ENCODE results near the gene COG5. TPM values are rescaled to one million over a fixed set of nuclear protein-coding genes. Genes with fewer than 3 reads are reported as not detected.

COG5 gene
- polyA plus RNA-seq, 1 donor, result 27.9 TPM

GRCh38 chr7:107185716-107186115 is 378.0 kb downstream of the COG5 start:
- DNase-seq (ENCODE audit: low read depth), result no peak

- no peak for DNase-seq (ENCODE audit: low read depth)
These were observed 382.5 kb downstream of the COG5 start for GRCh38 chr7:107181172-107181571.

- no peak for DNase-seq (ENCODE audit: low read depth)
These were observed 383.3 kb downstream of the COG5 start for GRCh38 chr7:107180378-107180777.

GRCh38 chr7:107179326-107180164 is 384.2 kb downstream of the COG5 start:
- DNase-seq (ENCODE audit: low read depth), result no peak

DNA sequence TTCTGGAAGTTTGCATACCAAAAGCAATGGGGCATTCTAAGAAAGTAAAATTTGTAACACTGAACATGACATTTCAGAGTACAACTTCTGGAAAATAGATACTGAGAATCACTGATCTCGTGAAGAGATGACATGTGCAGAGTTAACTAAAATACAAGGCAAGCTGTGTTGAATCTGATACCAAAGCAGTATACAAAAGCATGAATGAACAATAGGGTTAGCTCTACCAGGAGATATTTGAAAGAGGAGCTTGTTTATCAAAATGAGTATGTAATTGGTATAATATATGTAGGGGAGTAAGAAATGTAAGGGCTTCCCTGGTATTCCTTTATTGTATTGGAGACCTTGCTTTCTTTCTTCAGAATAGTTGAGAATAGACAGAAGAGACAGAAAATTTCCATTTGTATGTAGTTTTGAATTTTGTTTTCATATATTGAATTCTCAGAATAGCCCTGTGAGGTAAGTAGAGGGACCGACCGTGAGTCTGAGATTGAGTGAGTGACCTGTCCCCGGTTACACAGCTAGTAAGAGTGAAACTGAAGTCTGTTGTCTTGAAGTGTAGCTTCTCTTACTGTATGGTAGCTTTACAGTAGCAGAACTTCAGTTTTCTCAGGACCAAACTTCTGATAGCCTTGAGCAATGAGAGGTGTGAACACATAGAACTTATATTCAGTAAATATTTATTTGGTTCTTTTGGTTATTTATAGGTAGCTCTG is 389.9 kb downstream of the COG5 start:
- DNase-seq (ENCODE audit: low read depth), result no peak

DNA sequence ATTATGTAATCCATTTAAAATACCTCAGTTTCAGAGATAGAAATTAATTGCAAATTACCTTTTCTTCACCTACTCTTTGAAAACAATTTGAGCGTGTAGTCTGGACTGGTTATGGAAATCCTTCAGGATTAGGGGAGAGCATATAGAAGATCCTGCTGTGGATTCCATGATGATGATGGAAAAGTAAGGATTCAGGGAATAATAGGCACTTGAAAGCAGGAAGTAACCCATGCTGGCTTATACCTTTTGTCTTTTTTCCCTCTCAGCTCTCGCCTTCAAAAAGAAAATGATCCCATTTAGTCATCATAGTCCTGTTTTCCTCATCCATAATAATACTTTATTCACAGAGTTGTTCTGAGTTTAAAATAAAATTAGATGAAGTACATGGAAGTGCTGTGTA is 390.5 kb downstream of the COG5 start:
- DNase-seq (ENCODE audit: low read depth), result no peak

DNA sequence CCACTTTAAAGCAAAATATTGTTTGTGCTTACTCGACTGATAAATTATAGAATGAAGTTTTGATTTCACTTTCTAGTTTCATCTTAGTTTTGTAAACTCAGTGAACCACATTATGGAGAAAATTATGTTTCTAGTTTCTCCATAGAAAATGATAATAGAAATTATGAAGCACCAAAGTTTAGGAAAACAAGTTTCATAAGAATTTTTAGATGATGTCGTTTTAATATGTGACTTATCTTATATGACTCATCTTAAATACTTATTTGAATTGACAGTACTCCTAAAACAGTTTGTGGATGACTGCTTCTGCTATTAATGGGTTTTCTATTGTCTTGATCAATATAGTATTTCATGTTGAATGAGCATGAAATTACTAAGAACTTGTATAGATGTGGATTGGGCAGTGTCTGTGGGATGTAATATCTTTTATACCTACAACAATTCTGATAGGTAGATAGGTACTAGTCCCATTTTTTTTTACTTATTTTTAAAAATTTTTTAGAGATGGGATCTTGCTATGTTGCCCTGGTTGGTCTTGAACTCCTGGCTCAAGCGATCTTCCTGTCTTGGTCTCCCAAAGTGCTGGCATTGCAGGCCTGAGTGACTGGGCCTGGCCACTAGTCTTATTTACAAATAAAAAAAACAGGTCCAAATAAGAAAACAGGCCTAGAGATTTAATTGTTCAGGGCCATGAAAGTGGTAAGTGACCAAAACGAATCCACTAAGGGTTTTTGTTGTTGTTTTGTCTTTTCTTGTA is 391.3 kb downstream of the COG5 start:
- DNase-seq (ENCODE audit: low read depth), result no peak

DNA sequence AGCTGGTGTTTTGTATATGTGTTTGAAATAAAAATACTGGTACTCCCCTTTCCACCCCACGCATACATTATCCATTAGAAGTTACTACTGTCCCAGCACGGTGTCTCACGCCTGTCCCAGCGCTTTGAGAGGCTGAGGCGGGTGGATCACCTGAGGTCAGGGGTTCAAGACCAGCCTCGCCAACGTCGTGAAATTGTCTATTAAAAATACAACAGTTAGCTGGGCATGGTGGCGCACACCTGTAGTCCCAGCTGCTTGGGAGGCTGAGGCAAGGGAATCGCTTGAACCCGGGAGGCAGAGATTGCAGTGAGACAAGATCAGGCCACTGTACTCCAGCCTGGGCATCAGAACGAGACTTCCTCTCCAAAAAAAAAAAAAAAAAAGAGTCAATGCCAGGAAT is 392.2 kb downstream of the COG5 start:
- no peak for DNase-seq (ENCODE audit: low read depth)

DNA sequence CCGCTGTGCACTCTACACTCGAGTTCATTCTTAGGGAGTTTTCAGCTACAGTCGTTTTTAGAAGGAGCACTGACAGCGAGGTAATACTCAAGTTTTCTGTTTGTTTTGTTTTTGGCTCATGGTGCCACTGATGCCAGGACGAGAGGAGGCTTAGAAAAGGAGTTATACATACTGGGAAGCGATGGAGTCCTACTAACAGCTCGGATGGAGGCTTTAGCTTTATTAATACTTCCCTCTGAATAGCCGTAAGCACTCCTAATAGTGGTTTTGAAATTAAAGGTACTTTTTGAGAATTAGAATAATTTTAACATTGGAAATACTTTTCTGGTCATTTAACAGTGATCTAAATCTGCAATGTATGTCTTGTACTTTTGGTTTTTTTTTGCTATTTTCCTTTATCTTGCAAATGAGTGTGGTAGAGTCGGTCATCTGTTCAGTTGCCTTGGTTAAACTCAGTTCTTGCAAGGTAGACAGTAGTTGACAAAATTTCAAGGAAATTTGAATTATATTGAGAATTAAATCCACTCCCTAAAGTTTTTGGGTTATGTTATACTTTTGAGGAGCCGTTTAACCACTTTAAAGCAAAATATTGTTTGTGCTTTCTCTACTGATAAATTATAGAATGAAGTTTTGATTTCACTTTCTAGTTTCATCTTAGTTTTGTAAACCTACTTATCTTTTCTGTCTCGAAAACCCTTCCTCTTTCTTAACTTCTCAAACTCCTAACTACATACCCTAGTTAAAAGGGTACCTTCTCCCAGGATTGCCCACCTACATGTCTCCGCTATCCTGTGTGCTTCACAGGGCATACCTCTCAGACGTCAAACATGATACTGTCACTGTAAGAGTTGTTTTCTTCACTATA is 393.4 kb downstream of the COG5 start:
- no peak for DNase-seq (ENCODE audit: low read depth)

GRCh38 chr7:107169120-107170050 is 394.3 kb downstream of the COG5 start:
- DNase-seq (ENCODE audit: low read depth), result peak; percentile 94

- peak; percentile 100 for DNase-seq (ENCODE audit: low read depth)
These were observed 395.2 kb downstream of the COG5 start, which contains the start of gene HBP1 for GRCh38 chr7:107168233-107169119. HBP1 (plus strand) TSS chr7:107169003; CDS start chr7:107179894, 10,891 bp downstream.

DNA sequence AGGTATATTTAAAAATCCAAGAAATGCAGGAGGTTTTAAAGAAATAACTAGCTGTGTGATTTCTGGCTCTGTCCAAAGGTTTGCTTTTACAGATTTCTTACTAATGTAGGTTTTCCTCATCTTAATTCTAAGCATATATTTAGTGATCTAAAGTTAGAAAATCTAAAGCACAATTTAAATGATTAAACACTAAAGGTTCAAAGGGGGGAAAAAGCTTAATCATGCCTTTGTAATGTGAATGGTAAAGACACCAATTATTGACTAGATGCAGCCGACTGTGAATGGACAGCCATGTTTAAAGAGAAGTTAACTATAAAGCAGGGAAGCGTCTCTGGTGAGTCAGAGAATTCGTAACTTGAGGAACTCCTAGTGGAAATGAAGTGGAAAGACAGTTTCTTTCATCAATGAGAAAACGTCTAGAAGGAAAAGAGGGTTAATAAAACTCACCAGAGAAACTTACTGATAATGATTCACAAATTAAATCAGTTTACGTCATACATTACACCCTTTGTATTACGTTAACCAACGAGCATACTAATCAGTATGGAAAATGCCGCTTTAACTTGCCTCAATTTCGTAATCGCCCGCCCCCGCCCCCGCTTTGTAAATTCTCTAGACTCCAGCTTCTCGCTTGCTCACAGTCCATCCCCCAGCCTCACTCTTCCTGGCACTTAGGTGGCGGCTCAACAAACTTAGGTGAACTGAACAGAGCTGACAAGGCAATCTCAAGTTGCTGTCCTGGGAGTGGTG is 396.1 kb downstream of the COG5 start:
- peak; percentile 62 for DNase-seq (ENCODE audit: low read depth)

DNA sequence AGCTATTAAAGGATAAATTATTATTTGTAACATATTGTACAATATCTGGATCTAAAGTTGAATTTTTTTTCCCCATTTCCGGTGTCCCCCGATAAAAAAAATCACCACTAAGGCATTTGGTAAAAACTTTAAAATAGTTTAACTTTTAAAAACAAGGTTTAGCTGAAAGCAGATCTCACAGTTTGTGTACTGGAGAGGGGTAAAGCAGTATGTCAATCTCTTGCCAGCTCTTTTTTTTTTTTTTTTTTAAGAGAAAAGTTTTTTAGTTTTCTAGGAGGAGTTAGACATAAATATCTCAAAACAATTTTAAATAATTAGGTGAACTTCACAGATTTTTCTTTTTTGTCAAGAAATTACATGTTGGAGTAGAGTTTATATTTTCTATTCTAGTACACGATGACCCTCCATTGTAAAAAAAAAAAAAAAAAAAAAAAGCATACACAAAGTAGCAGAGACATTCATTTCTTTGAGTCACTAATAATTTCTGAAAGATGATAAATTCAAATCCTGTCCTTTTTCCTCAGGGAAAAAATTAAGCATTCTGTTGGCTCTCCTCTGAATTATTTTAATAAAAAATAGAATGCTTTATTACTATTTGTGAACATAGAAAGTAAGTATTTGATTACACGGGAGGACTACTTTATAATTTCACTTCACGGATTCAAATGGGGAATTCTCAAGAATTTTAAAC is 396.8 kb downstream of the COG5 start:
- no peak for DNase-seq (ENCODE audit: low read depth)

DNA sequence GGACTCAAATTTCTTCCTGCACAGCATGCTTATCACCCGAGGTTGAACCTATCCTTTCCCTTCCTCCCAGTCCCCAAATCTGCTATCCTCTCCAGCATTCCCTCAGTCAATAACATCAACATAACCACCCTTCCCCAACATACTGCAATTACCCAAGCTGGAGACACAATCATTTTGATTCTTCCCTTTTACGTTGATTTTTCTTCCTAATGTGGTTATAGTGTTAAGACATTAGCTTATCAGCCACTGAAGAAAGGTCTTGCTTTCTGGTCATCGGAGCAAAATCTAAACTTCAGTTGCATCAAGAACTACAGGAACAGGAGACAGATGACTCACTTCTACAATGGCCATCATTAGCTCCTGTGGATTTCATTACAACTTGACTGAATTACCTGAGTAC is 398.4 kb downstream of the COG5 start:
- DNase-seq (ENCODE audit: low read depth), result no peak

DNA sequence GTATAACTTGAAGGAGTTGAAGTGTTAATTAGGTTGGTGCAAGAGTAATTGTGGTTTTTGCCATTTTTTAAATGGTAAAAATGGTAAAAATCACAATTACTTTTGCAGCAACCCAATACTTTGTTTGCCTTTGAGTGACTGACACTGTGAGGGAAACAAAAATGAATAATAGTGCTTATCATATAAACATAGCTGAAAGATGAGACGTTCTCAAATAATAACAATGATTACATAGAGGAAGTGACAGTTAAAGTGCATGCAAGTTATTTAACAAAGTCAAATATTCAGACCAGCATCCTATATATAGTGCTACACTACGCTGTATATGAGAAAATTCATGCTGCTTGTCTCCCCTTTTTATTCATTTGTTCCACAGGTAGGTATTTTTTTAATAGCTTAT is 399.6 kb downstream of the COG5 start:
- DNase-seq (ENCODE audit: low read depth), result no peak

- no peak for DNase-seq (ENCODE audit: low read depth)
These were observed 401.2 kb downstream of the COG5 start for GRCh38 chr7:107162475-107162874.

DNA sequence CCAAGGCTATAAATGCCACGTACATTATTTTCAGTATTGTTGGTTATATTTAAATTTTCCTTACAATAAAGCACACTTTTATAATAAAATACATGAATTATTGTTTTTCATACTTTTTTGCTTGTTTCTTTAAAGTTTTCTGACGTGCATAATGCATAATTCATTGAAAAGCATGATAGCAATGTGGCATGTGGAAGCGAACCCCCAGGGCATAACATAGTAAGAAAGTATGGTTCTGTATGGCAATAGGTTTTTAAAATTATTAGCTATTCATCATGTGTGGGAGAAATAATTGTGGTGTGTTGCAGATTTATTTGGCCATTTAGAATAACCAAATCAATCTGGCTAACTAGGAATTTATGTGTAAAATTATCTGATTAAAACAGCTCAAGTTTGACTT is 402.3 kb downstream of the COG5 start:
- no peak for DNase-seq (ENCODE audit: low read depth)

DNA sequence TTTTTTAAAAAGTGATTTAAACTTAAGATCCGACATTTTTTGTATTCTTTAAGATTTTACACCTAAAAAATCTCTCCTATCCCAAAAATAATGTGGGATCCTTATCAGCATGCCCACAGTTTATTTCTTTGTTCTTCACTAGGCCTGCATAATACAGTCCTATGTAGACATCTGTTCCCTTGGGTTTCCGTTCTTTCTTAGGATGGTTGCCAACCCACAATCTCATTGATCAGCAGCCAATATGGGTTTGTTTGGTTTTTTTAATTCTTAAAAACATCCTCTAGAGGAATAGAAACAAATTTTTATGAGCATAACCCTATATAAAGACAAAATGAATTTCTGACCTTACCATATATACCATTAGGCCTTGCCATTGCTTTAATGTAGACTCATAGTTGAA is 403.3 kb downstream of the COG5 start:
- no peak for DNase-seq (ENCODE audit: low read depth)

Measured in forelimb muscle (tissue), 1 donor.